ENCODE data around the gene SPON2. TPM values are rescaled to one million over a fixed set of nuclear protein-coding genes. Genes with fewer than 3 reads are reported as not detected.

Gene SPON2
- total RNA-seq, 2 donors from 2014 or later = 26.6 to 34.3 TPM

- ATAC-seq = peak; percentile 90
- intact Hi-C loops (cut with DNase I, micrococcal nuclease) = no loop called here
- DNase-seq = peak; percentile 65 to 70
Observed at GRCh38 chr4:1177274-1178141, 5.1 kb upstream of the SPON2 start.

- intact Hi-C loops (cut with DNase I, micrococcal nuclease) = no loop called here
- DNase-seq = no peak
- ATAC-seq = no peak
Observed at GRCh38 chr4:1176398-1177273, 4.3 kb upstream of the SPON2 start.

- intact Hi-C loops (cut with DNase I, micrococcal nuclease) = no loop called here
- DNase-seq (no peak), ATAC-seq (no peak)
Observed at GRCh38 chr4:1175635-1176229, 3.3 kb upstream of the SPON2 start.

- DNase-seq (no peak), ATAC-seq (no peak)
- intact Hi-C loops (cut with DNase I, micrococcal nuclease) = no loop called here
Observed at GRCh38 chr4:1174941-1175634, 2.7 kb upstream of the SPON2 start.

- no peak for ATAC-seq
- intact Hi-C loops (cut with DNase I, micrococcal nuclease) = no loop called here
- DNase-seq = no peak
Observed at GRCh38 chr4:1172971-1173757, 781 bp upstream of the SPON2 start.

- peak; percentile 14 for ATAC-seq
- intact Hi-C loops (cut with DNase I, micrococcal nuclease) = no loop called here
- peak in 1 of 2 donors; percentile 55 for DNase-seq
Observed at GRCh38 chr4:1171311-1172227, 814 bp downstream of the SPON2 start.

- DNase-seq = no peak
- ATAC-seq = no peak
- intact Hi-C loops (cut with DNase I, micrococcal nuclease) = no loop called here
Observed at GRCh38 chr4:1170976-1171310, 1.4 kb downstream of the SPON2 start.

GRCh38 chr4:1170156-1170975, 2.0 kb downstream of the SPON2 start:
- DNase-seq (no peak), ATAC-seq (no peak)
- intact Hi-C loops (cut with DNase I, micrococcal nuclease) = no loop called here

GRCh38 chr4:1169691-1170096, 2.7 kb downstream of the SPON2 start:
- no peak for DNase-seq
- intact Hi-C loops (cut with DNase I, micrococcal nuclease) = loop anchor here (10.0 kb wide), 1 partner anchor 75 kb away; the partner anchor contains the start of gene CTBP1 (in 2 of the 2)
- ATAC-seq = no peak

- intact Hi-C loops (cut with DNase I, micrococcal nuclease) = loop anchor here (10.0 kb wide), 1 partner anchor 76 kb away; the partner anchor contains the start of gene CTBP1 (in 2 of the 2)
- no peak for DNase-seq
- no peak for ATAC-seq
Observed at GRCh38 chr4:1169171-1169671, 3.2 kb downstream of the SPON2 start.

GRCh38 chr4:1168191-1169101, 3.9 kb downstream of the SPON2 start:
- DNase-seq (no peak), ATAC-seq (no peak)
- intact Hi-C loops (cut with DNase I, micrococcal nuclease) = loop anchor here (10.0 kb wide), 1 partner anchor 76 kb away; the partner anchor contains the start of gene CTBP1 (in 2 of the 2)

- DNase-seq (peak; percentile 88 to 92), ATAC-seq (peak; percentile 83)
- intact Hi-C loops (cut with DNase I, micrococcal nuclease) = loop anchor here (10.0 kb wide), 1 partner anchor 77 kb away; the partner anchor contains the start of gene CTBP1 (in 2 of the 2)
Observed at GRCh38 chr4:1167244-1167949, 5.0 kb downstream of the SPON2 start.

- DNase-seq (no peak), ATAC-seq (peak; percentile 2)
- intact Hi-C loops (cut with DNase I, micrococcal nuclease) = loop anchor here (10.0 kb wide), 1 partner anchor 78 kb away; the partner anchor contains the start of gene CTBP1 (in 2 of the 2)
Observed at GRCh38 chr4:1166509-1167243, 5.7 kb downstream of the SPON2 start.
